ENCODE data around the gene NECAP2.
"Not testable (repeated sequence)": the region's sequence is repeated elsewhere in the genome, so short reads cannot be mapped to it uniquely, and the experiment has no call there.

- TF ChIP-seq, protein P1, sequence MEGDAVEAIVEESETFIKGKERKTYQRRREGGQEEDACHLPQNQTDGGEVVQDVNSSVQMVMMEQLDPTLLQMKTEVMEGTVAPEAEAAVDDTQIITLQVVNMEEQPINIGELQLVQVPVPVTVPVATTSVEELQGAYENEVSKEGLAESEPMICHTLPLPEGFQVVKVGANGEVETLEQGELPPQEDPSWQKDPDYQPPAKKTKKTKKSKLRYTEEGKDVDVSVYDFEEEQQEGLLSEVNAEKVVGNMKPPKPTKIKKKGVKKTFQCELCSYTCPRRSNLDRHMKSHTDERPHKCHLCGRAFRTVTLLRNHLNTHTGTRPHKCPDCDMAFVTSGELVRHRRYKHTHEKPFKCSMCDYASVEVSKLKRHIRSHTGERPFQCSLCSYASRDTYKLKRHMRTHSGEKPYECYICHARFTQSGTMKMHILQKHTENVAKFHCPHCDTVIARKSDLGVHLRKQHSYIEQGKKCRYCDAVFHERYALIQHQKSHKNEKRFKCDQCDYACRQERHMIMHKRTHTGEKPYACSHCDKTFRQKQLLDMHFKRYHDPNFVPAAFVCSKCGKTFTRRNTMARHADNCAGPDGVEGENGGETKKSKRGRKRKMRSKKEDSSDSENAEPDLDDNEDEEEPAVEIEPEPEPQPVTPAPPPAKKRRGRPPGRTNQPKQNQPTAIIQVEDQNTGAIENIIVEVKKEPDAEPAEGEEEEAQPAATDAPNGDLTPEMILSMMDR (IDR thresholded peaks at IDR 0.05): not testable (repeated sequence)
- TF ChIP-seq EZH2, EZH2phosphoT487 (IDR thresholded peaks at IDR 0.05): not testable (repeated sequence)
Measured at GRCh38 chr1:16497474-16497904, 57.0 kb downstream of the NECAP2 start.

Data from neural progenitor cell (in vitro differentiated cells).